NK-92 (cell line): ENCODE data around the gene TUT4.

Experiments
- DNase-seq: peaks from one replicate; lab custom pipeline; 2025; ENCODE audit not compliant: unreplicated experiment; lab: John Stamatoyannopoulos, UW

Gene TUT4

DNA sequence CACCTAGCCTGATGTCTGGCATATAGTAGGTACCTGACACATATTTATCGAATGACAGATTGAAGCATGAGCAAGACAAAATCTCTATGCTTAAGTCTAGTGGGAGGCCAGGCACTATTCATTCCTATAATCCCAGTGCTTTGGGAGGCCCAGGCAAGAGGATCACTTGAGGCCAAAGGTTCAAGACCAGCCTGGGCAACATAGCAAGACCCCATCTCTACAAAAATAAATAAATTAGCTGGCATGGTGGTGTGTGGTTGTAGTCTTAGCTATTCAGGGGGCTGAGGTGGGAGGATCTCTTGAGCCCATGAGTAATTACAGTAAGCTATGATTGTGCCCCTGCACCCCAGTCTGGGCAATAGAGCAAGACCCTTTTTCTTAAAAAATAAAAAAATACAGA is 23.2 kb upstream of the TUT4 start:
- DNase-seq = no peak

DNA sequence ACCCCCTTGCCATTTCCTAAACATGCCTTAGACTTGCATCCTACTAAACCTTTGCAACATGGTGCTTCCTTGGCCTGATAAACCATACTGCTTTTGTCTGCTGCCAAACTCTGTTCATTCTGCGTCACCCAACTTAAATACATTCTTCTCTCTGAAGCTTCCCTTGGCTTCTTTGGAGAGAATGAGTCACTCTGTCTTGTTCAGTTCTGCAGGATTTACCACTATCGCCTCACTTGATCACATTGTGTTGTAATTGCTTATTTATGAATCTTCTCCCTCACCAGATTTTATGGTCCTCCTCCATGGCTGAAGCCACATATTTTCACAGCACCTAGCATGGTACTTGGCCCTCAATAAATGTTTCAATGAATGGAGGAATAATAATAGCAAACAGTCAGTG is 21.7 kb upstream of the TUT4 start:
- DNase-seq = no peak

DNA sequence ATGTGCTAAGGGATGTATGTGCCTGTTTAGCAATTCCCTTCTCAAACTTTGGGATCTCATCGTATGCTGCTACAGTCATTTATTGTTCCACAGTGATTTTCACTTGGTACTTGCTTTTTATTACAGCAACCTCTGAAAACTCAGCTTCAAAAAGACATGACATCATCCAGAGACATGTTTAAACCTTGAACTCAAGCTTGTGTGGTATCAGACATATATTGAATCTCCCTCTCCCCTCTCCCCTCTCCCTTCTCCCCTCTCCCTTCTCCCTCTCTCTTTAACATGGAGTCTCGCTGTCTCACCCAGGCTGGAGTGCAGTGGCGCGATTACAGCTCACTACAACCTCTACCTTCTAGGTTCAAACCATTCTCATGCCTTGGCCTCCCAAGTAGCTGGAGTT is 19.5 kb upstream of the TUT4 start:
- DNase-seq = no peak

DNA sequence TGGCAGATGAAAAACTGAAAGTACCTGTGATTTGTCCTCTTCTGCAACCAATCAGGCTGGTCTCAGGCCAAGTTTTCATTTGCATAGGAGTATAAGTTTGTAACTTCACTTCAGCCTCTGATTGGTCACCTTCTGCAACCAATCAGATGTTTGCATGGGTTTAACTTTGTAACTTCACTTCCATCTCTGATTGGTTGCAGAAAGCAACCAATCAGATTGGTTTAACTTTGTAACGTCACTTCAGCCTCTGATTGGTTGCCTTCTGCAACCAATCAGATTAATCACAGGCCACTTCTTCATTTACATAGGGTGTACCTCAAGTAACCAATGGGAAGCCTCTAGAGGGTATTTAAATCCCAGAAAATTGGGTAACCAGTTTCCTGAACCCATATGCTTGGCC is 18.9 kb upstream of the TUT4 start:
- no peak for DNase-seq

DNA sequence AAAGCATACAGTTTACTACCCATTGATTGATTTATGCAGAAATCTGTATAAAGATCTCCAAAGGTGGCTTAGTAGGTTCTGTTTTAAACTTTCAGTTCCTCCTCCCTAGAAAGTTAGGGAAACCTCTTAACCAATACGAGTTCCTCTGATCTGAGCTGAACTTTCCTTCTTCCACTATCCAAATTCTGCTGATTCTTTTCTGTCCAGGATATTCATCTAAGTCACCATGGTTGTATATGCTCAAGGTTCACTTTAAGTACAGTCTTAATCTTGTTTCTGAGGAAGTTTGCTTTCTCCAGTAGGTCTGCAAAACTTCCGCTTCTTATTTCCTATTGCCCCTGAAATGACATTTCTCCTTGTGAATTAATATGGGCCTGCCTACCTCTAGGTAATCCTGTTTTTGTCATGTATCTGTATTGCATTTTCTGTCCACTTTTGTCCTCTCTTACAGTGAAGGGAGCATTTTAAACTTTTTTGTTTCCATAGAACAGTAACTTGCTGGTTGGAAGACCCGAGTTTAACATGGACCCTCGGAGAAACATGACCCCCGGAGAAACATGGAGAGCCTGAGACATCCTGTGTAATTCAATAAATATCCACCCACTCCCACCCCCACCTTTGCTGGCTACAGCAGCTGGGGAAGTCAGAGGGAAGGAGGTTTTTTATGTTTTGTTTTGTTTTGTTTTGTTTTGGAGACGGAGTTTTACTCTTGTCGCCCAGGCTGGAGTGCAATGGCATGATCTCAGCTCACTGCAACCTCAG is 16.7 kb upstream of the TUT4 start:
- no peak for DNase-seq

DNA sequence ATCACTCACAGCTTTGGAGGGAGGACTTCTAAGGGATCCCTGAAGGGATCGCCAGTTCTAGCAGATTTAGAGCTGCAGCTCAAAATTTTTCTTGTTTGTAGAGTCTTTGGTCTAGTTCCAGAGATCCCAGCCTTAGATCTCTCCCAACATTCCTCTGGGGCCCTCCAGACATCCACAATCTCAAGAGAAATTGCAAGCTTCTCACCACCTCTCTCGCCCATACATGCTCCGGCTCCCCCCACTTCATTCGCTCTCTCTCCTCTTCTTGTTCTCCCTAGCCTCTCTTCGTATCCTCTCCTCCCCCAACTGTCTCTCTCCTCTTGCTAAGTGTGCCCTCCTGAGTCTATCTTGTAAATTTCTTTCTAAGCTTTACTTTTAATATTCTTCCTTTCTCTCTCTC is 15.1 kb upstream of the TUT4 start:
- no peak for DNase-seq

DNA sequence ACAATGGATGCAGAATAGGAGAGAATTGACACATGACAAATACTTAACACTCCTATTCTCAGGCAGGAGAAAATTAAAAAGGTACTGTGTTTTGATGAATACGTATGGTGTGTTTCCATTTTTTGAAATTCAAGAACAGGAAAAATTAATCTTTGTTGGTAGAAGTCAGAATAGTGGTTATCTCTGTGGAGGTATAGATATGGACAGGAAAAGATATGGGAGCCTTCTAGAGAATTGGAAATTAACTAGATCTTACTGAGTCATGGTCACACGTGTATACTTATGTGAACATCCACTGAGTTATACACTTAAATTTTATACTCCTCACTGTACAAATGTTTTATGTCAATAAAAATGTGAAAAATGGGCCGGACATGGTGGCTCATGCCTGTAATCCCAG is 9.9 kb upstream of the TUT4 start:
- DNase-seq = no peak

DNA sequence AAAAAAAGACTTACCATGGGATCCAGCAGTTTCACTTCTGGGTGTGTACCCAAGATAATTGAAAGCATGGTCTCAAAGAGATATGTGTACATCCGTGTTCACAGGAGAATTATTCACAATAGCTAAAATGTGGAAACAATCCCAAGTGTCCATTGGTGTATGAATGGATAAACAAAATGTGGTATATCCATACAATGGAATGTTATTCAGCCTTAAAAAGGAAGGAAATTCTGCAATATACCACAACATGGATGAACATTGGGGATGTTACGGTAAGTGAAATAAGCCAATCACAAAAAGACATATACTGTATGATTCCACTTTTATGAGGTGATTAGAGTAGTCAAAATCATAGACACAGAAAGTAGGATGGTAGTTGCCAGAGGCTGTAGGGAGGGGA is 7.0 kb upstream of the TUT4 start:
- no peak for DNase-seq

DNA sequence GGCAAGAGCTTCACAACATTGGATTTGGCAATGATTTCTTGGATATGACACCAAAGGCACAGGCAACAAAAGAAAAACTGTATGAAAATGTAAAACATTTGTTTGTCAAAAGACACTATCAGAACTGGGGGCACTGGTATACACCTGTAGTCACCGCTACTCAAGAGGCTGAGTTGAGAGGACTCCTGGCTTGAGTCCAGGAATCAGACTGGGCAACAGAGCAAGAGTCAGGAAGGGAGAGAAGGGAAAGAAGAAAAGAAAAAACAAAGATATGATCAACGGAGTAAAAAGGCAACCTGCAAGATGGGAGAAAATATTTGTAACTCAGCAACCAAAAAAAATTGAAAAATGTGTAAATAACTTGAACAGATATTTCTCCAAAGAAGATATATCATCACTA is 6.0 kb upstream of the TUT4 start:
- DNase-seq = no peak

DNA sequence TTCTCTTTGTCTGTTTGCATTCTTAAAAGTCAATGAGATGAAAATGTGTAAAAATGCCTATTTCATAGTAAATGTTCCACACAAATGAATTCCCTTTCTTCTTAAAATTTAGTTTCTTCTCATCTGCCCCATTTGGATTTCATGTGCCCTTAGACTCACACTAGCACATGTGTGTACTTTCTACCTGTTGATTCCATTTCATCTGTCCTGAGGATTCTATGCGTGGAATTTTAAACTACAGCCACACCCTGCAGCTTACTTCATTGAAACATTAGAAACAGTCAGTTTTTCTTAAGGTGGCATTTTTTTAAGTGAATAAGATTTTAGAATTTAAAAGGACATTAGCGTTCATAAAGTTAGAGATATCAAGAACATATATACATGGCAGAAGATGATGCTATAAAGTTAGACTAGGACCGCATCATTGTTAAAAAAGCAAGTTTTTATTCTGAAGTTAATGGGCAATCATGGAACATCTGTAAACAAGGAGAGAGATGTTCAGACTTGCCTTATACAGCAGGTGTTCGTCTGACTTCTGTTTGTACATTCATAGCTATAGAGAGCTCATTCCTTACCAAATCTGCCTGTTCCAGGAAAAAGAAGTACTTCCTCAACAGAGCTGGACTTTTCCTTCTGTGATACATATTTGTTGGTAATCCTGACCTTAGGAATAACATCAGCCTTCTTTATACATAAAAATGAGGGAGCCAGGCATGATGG is 3.9 kb upstream of the TUT4 start:
- no peak for DNase-seq

DNA sequence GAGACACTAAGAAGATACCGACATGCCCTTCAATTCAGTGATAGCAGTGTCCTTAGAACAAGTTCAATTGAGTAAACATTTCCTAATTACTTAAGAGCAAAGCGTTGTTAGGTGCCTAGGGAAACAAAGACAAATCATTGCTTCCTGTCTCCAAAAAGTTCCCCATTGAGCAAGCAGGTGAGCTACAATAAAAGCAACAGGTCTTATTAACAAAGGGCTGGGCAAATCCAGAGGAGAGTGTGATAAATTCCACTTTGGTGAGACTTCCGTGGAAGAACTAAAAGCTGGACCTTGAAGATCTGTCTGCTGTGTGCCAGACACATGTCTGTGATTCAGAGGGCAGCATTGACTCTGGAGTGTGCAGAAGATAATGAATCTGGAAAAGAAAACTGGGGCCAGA is 1.9 kb upstream of the TUT4 start:
- DNase-seq = no peak

DNA sequence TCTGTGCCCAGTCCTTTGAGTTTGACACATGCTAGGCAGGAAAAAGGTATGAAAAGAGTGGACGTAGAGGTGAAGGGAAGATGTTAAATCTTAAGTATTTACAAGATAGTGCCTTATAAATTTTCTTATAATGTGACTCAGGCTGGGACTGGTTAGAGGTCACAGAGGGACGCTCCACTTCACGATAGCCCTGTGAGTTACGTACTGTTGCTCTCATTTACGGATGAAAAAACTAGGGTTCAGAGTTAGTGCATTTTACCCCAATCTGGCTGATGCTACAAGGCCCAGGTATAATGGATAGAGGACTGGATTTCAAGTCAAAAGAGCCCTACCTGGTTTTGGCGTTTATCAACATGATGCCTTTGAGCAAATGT is 1.4 kb upstream of the TUT4 start:
- no peak for DNase-seq

DNA sequence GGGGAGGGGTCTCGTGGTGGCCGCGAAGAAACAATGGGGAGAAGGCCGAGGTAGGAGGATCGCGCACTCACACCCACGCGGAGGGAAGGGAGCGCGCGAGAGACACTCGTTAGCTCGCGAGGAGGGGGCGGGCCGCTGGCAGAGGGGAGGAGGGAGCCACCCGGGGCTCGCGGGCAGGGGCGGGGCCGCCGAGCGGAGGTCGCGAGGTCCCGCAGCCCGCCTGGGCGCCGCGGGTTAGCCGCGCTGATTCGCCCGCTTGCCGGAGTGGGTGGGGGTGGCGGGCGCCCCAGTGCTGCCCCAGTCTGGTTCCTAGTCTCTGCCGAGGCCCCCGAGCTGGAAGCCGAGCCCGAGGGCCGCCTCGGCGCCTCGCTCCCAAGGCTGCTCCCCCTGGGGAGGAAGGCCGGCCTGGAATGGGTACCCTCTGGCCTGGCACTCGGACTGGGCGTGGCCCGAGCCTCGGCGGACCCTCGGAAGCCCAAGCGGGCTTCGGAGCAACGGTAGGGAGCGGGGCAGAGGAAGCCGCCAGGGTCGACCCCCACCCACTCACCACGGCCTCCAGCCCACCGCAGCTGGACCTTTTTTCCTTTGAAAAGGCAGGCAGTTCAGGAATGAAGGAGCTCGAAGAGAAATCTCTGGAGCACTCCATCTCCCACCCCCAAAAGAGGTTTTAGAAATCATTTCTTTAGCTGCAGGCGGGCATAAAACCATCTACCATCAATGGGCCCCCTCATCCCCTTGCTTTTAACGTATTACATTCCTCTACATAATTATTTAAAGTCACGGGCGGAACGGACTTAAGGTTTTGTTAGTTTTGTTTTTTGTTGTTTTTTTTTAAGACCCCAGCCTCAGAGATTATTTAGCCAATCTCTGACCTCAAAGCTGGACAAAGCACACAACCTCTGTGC is 722 bp upstream of the TUT4 start:
- DNase-seq = no peak

DNA sequence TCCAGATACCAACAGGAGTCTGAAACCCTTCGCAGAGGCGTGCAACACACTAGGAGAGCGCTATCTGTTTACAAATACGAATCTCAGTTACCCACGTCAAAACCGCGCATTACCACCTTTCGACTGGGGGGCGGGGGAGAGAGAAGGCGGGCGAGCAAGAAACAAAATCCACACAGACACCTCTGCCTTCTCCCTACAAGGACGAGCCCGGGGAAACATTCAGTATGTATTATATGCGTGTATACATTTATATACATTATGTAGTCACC is 722 bp downstream of the TUT4 start:
- no peak for DNase-seq

DNA sequence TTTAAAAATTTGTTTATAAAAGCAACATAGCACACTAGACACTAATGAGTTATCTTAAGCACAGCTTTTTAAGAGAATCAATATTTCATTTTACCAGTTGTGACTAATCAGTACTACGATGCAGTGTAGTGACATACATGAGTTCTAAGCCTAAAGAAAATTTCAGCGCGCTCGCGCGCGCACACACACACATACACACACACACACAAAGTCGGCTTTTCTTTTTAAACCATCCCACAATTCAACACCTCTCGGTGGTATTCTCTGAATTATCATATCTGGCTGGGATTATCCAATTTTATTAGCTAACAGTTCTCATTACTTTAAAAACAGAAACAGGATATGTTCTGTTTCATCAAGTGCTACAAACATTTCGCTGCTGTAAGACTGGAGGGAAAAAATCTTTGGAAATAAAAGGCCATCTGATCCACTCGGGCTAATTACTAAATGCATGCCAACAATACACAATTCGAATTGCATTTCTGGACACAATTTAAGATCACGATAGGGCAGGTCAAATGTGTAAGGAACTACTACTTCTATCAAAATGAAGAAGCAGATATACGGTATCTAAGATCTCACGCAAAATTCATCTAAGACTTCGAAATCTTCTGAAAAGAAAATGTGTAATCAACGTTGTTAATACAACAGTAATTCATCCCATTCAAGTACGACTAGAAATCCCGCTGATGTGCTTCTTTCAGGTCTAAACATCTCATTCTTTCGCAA is 1.2 kb downstream of the TUT4 start:
- DNase-seq = no peak

DNA sequence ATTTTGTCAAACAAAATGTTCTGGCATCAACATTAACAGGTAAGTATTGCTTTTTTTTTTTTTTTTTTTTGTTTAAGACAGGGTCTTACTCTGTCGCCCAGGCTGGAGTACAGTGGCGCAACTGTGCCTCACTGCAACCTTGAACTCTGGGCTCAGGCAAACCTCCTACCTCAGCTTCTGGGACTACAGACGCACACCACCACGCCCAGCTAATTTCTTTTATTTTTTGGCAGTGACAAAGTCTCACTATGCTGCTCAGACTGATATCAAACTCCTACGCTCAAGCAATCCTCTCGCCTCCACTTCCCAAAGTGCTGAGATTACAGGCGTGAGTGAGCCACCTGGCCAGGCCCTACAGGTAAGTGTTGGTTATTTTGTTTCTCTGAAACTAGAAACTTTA is 2.4 kb downstream of the TUT4 start:
- no peak for DNase-seq

DNA sequence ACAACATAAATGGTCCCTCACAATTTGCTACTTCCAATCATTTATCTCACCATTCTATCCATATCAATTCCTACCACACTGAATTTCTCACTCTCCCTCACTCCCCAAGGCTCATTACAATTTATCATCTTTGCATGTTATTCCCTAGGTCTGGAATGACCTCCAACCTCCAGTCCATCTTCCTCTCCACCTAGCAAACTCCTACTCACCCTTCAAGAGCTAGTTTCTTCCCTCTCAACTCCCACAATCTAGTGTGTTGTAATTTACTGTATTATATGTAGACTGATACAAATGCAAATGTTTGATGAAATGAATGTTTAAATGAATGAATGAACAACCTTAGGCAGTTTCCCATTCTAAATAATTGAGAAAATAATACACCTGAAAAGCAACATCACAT is 3.6 kb downstream of the TUT4 start:
- DNase-seq = no peak

DNA sequence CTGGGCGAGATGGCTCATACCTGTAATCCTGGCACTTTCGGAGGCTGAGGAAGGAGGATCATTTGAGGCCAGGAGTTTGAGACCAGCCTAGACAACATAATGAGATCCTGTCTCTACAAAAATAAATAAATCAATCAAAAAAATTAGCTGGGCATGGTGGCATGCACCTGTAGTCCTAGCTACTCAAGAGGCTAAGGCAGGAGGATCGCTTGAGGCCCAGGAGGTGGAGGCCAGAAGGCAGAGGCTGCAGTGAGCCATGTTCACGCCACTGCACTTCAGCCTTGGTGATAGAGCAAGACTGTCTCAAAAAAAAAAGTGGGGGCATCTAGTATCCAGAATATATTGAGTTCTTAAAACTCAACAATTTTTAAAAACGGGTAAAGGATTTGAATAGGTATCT is 6.0 kb downstream of the TUT4 start:
- no peak for DNase-seq

DNA sequence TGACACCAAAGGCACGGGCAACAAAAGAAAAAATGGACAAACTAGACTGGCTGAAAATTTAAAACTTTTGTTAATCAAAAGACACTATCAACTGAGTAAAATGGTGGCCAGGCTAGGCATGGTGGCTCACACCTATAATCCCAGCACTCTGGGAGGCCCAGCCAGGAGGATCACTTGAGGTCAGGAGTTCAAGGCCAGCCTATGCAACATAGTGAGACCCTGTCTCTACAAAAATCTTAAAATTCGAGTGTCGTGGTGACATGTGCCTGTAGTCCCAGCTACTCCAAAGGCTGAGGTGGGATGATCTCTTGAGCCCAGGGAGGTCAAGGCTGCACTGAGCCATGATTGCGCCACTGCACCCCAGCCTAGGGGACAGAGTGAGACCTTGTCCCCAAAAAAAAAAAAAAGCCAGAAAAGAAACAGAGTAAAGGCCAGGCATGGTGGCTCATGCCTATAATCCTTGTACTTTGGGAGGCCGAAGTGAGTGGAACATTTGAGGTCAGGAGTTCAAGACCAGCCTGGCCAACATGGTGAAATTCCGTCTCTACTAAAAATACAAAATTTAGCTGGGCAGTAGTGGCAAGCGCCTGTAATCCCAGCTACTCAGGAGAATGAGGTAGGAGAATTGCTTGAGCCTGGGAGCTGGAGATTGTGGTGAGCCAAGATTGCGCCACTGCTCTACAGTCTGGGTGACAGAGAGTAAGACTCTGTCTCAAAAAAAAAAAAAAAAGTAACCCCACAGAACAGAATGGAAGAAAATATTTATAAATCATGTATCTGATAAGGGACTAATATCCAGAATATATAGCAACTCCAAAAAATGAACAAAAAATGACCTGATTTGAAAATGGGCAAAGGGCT is 8.0 kb downstream of the TUT4 start:
- no peak for DNase-seq

DNA sequence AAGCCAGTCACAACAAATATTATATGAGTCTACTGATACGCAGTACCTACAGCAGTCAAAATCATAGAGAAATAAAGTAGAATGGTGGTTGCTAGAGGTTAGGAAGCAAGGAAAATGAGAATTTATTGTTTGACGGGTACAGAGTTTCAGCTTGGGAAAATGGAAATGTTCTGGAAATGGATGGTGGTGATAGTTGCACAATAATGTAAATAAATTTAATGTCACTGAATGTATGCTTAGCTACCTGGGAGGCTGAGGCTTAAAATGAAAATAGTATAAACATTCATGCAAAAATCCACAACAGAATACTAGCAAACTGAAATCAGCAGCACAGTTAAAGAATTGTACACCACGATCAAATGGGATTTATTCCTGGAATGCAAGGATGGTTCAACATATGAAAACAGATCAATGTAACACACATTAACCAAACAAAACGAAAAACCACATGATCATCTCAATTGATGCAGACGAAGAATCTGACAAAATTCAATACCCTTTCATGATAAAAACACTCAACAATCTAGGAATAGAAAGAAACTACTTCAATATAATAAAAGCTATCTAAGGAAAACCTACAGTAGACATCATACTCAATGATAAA is 10.7 kb downstream of the TUT4 start:
- no peak for DNase-seq
